Stomach smooth muscle (tissue), 2 donors: ENCODE data around the gene NR5A2.

Experiments
- H3K27ac ChIP-seq: one replicate; pipeline ENCODE4 v1.7.0; 2013; ENCODE audit warnings: mild to moderate bottlenecking, low read length, inconsistent platforms
- H3K27me3 ChIP-seq, 2 donors: one replicate each; pipeline ENCODE4 v1.7.0; 2013; ENCODE audit warnings: low read length in 2 of 2; ENCODE audit not compliant: insufficient read depth in 2 of 2, control insufficient read depth in 1 of 2
- H3K36me3 ChIP-seq, 2 donors: one replicate each; pipeline ENCODE4 v1.7.0; 2013; ENCODE audit warnings: low read length in 2 of 2; ENCODE audit not compliant: control insufficient read depth in 2 of 2, insufficient read depth in 2 of 2
- H3K4me1 ChIP-seq: one replicate; pipeline ENCODE4 v1.7.0; 2013; ENCODE audit warnings: low read length; ENCODE audit not compliant: control insufficient read depth, insufficient read depth
- H3K4me3 ChIP-seq, 2 donors: one replicate each; pipeline ENCODE4 v1.7.0; 2013; ENCODE audit warnings: low read length in 2 of 2
- H3K9ac ChIP-seq, 2 donors: one replicate each; pipeline ENCODE4 v1.7.0; 2013; ENCODE audit warnings: low read length in 2 of 2, mild to moderate bottlenecking in 1 of 2
- H3K9me3 ChIP-seq, 2 donors: one replicate each; pipeline ENCODE4 v1.7.0; 2013; ENCODE audit warnings: low read length in 2 of 2; ENCODE audit not compliant: control insufficient read depth in 2 of 2
- donor health status: healthy.
- donor health status: Pancreatic carcinoma.

The NR5A2 gene

DNA sequence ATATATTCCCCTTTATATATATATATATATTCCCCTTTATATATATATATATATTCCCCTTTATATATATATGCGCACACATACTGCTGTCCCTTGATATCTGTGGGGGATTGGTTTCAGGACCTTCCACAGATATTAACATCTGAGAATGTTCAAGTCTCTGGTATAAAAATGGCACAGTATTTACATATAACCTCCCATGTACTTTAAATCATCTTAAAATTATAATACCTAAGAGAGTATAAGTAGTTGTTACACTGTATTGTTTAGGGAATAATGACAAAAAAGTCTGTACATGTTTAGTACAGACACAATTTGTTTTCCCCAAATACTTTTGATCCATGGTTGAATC, 45.8 kb downstream of the NR5A2 start:
- no peak overlapping the region for H3K9ac ChIP-seq
- no peaks in the 10 kb centered on the region for H3K36me3 ChIP-seq
- no peaks in the 10 kb centered on the region for H3K4me1 ChIP-seq
- H3K27ac ChIP-seq, result no peak overlapping the region
- H3K27me3 ChIP-seq, result no peaks in the 10 kb centered on the region
- no peaks in the 10 kb centered on the region for H3K9me3 ChIP-seq
- no peak overlapping the region for H3K4me3 ChIP-seq

DNA sequence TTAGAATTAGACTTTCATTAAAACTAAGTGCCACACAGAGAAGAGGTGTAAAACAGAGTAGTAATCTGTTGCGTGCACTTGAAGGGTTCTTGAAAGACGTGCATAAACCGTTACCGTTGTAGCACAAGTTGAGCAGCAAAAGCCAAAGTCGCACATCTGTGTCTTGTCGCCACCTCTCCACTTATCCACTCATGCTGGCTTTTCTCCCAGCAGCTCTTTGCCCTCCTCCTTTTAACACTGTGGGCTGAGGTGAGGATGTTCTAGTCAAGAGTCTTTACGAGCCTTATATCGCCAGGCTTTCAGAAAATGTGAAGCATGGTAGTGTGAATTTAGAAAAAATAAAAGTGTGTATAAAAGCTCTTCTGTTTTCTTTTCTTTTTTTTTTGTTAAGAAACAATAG, 48.0 kb downstream of the NR5A2 start:
- no peak overlapping the region for H3K9ac ChIP-seq
- H3K27me3 ChIP-seq, result no peaks in the 10 kb centered on the region
- H3K36me3 ChIP-seq, result no peaks in the 10 kb centered on the region
- H3K4me3 ChIP-seq, result no peak overlapping the region
- H3K4me1 ChIP-seq, result no peaks in the 10 kb centered on the region
- H3K9me3 ChIP-seq, result no peaks in the 10 kb centered on the region
- H3K27ac ChIP-seq, result no peak overlapping the region

DNA sequence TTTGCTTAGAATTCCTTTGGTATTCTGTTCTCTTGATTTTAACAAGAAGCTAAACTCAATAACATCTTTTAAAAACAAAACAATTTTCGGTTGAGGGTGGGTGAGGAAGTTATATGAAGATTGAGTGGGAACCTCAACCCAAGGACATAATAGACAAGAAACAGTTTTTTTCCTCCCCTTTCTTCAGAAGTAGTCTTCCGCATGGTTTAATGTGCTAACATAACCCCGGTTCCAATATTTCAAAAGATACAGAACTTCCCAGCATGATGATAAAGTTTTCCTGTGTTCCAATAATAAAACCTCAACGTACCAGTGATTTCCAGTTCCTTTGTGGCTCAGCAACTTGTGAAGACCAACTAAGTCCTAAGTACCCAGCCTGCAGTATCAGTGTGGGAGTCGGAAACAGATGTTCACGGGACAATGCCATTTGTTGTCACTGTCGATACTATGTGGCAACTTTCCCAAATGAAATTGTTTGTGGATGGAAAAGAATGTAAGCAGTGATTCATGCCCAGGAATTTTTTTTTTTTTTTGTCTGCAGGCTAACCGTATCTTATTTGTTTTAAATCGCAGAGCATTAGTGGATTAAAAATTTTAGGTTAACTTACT, 48.5 kb downstream of the NR5A2 start:
- H3K9me3 ChIP-seq, result no peaks in the 10 kb centered on the region
- H3K9ac ChIP-seq, result no peak overlapping the region
- H3K27ac ChIP-seq, result no peak overlapping the region
- no peaks in the 10 kb centered on the region for H3K4me1 ChIP-seq
- no peaks in the 10 kb centered on the region for H3K36me3 ChIP-seq
- H3K4me3 ChIP-seq, result no peak overlapping the region
- no peaks in the 10 kb centered on the region for H3K27me3 ChIP-seq

GRCh38 chr1:200079232-200079940, 51.9 kb downstream of the NR5A2 start:
- H3K27ac ChIP-seq, result no peak overlapping the region
- no peak overlapping the region for H3K4me3 ChIP-seq
- H3K9me3 ChIP-seq, result no peaks in the 10 kb centered on the region
- H3K36me3 ChIP-seq, result no peaks in the 10 kb centered on the region
- no peaks in the 10 kb centered on the region for H3K27me3 ChIP-seq
- H3K4me1 ChIP-seq, result no peaks in the 10 kb centered on the region
- H3K9ac ChIP-seq, result no peak overlapping the region

DNA sequence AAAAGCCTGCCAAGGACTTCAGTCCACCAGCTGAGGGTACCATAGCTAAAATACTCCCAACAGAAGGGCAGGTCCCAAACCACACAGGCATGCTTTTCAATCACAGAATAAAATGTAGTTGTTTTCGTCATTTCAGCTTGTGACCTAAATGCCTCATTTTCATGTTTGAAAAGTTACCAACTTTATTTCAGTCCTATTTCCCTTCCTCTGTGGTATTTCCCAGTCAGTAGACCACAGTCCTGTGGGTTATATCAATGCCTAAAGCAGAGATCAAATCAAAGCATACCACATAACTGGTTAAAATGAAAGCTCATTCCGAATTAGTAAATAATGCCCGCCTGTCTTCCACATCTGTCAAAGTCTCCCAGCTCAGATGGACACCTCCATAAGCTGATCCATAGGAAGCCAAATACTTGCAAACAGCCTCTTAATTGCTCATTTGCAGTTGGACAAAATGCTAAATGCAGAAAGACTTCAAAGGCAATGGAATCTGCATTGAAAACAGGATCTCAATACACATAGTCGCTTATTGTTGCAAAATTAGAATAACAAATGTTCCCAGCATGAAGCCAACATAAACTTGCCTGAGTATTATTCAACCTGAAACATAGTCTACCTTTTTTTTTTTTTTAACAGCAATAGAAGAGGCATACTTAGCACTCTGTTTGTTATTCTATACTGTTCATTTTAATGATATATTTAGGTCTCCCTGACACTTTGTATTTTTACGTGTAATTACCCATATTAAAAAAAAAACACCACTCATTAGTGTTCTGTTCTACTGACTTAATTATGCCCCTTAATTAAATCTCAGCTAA, 53.9 kb downstream of the NR5A2 start:
- Histone ChIP-seq H3K36me3 (no peaks in the 10 kb centered on the region), H3K9me3 (no peaks in the 10 kb centered on the region), H3K4me1 (no peaks in the 10 kb centered on the region), H3K9ac (no peak overlapping the region), H3K4me3 (no peak overlapping the region), H3K27ac (no peak overlapping the region), H3K27me3 (no peaks in the 10 kb centered on the region)

DNA sequence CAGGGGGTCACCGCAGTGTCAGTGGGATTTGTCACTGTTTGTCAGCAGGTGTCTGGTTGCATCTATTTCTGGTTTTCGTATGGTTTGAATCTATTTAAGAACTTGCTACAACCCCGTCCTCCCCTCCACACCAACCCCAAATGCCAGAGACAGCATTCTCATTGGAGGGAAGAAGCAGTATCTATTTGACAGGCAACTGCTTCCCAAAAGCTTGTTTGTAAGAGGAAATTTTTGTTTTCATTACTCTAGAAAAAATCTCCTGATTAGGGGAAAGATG, 54.4 kb downstream of the NR5A2 start:
- Histone ChIP-seq H3K4me3 (no peak overlapping the region), H3K27me3 (no peaks in the 10 kb centered on the region), H3K9me3 (no peaks in the 10 kb centered on the region), H3K27ac (no peak overlapping the region), H3K36me3 (no peaks in the 10 kb centered on the region), H3K4me1 (no peaks in the 10 kb centered on the region), H3K9ac (no peak overlapping the region)

DNA sequence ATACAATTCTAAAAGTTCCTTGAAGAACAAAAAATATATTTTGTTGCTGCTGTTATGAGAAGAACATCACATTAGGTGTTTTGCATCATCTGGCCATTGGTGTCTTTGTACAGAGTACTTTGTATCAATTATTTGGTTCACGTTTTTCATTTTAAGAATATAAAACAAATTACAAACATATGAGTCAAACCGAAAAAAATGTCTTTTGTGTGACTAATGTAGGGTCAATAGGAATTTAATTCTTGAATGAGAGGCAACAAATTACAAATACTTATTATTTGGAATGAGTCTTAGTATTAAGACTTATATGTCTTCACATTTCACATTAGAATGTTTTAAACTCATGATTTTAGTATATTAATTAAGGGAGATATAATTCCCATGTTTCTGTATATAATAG, 54.8 kb downstream of the NR5A2 start:
- Histone ChIP-seq H3K27me3 (no peaks in the 10 kb centered on the region), H3K4me3 (no peak overlapping the region), H3K36me3 (no peaks in the 10 kb centered on the region), H3K27ac (no peak overlapping the region), H3K4me1 (no peaks in the 10 kb centered on the region), H3K9ac (no peak overlapping the region), H3K9me3 (no peaks in the 10 kb centered on the region)

- H3K27me3 ChIP-seq, result peaks cover 0 to 2% of the 10 kb centered on the region in 2 donors
- no peaks in the 10 kb centered on the region for H3K4me1 ChIP-seq
- H3K4me3 ChIP-seq, result no peak overlapping the region
- H3K36me3 ChIP-seq, result no peaks in the 10 kb centered on the region
- no peaks in the 10 kb centered on the region for H3K9me3 ChIP-seq
- no peak overlapping the region for H3K9ac ChIP-seq
- H3K27ac ChIP-seq, result no peak overlapping the region
Observed at GRCh38 chr1:200090252-200091159, 63.0 kb downstream of the NR5A2 start.

DNA sequence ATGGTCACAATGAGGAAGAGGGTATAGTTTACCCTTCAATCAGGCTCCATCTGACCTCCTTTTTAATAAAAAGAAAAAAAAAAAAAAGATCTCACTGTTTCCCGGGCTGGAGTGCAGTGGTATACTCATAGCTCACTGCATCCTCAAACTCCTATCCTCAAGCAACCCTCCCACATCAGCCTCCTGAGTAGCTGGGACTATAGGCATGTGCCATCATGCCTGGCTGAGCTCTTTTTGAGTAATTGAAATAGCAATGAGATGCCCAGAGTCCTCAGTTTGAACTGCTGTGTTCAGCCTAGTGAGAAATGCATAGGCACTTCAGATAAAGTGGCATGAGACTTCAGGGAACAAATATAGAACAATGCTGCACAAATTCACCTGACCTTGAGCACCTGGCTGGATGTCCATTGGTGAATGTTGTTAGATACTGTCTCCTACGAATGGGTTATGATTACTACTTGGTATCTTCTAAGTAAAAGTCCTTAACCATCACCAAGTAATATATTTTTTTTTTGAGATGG, 67.6 kb downstream of the NR5A2 start:
- no peak overlapping the region for H3K4me3 ChIP-seq
- no peaks in the 10 kb centered on the region for H3K4me1 ChIP-seq
- peaks cover 0 to 2% of the 10 kb centered on the region in 2 donors for H3K27me3 ChIP-seq
- no peaks in the 10 kb centered on the region for H3K36me3 ChIP-seq
- H3K27ac ChIP-seq, result no peak overlapping the region
- H3K9me3 ChIP-seq, result no peaks in the 10 kb centered on the region
- H3K9ac ChIP-seq, result no peak overlapping the region

DNA sequence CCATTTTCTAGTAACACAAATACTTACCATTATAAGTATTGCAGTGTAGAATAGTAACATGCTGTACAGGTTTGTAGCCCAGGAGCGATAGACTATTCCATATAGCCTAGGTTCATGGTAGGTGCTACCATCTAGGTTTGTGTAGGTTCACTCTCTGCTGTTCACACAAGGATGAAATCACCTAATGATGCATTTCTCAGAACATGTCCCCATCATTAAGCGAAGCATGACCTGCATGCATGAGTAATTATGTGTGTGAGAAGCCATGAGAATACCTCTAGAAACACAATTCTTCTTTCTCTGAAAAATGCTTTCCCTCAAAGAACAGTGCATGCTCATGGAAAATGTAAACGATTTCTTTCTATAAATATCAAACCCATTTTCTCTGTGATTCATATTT, 69.3 kb downstream of the NR5A2 start:
- H3K4me3 ChIP-seq, result no peak overlapping the region
- no peaks in the 10 kb centered on the region for H3K9me3 ChIP-seq
- no peaks in the 10 kb centered on the region for H3K4me1 ChIP-seq
- no peaks in the 10 kb centered on the region for H3K36me3 ChIP-seq
- no peak overlapping the region for H3K9ac ChIP-seq
- peaks cover 0 to 2% of the 10 kb centered on the region in 2 donors for H3K27me3 ChIP-seq
- no peak overlapping the region for H3K27ac ChIP-seq
